ENCODE measurements around the gene RCBTB1.

RCBTB1 gene

DNA sequence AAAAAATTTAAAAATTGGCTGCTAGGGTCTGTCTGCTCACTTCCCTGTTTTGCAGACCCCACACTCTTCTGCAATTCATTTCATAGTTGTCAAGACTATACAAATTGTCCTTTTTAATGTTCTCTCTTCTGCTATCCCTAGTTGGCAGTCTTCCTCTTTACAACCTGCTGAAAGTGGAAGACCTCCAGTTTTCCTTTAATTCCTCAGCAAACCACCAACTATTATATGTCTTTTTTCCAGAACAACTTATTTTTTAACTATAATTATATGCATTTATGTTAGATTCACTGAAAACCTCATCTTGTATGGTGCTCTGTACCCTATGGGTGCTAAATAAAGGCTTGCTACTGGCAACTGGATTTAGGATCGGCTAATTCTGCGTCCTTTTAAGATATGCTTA is 90.7 kb downstream of the RCBTB1 start:
- TF ChIP-seq CTCF (IDR thresholded peaks at IDR 0.05) = no peak
- Histone ChIP-seq H3K36me3 (peaks cover 15% of the 10 kb centered on the region), H3K9me3 (no peaks in the 10 kb centered on the region), H3K4me3 (ENCODE audit: low read depth in 1 of 2, low read length in 1 of 2) (peak overlapping the region; percentile 85 to 90), H3K4me1 (ENCODE audit: control insufficient read depth in 1 of 2, insufficient read depth in 1 of 2, low read depth in 1 of 2, low read length in 1 of 2) (peaks cover 3 to 22% of the 10 kb centered on the region in 2 experiments), H3K27me3 (no peaks in the 10 kb centered on the region), H3K27ac (peak overlapping the region; percentile 96)

GRCh38 chr13:49488563-49488962 is 96.8 kb downstream of the RCBTB1 start:
- H3K36me3 ChIP-seq = peaks cover 36% of the 10 kb centered on the region
- H3K27ac ChIP-seq = no peak overlapping the region
- H3K9me3 ChIP-seq = no peaks in the 10 kb centered on the region
- no peak for TF ChIP-seq CTCF (IDR thresholded peaks at IDR 0.05)
- H3K4me1 ChIP-seq (ENCODE audit: control insufficient read depth in 1 of 2, insufficient read depth in 1 of 2, low read depth in 1 of 2, low read length in 1 of 2) = no peaks in the 10 kb centered on the region
- H3K27me3 ChIP-seq = no peaks in the 10 kb centered on the region
- no peak overlapping the region for H3K4me3 ChIP-seq (ENCODE audit: low read depth in 1 of 2, low read length in 1 of 2)
